SK-N-SH (cell line): ENCODE measurements around the gene CHRM4. TPM values are rescaled to one million over a fixed set of nuclear protein-coding genes. Genes with fewer than 3 reads are reported as not detected.

Source experiments
- CTCF ChIA-PET: fragments of 300-600, 350-600 bp; formaldehyde crosslinking; extraction: SDS; loops from one replicate; lab custom pipeline; 2021; lab: Yijun Ruan, JAX
- POLR2A ChIA-PET: fragments of 350-600 bp; sonication (Branson Sonifier 250); formaldehyde crosslinking; extraction: SDS; loops from one replicate; lab custom pipeline; 2020; ENCODE audit warnings: antibody characterized with exemption, inconsistent platforms; lab: Yijun Ruan, JAX
- DNase-seq: peaks from one replicate; pipeline ENCODE4 v3.0.0; 2012
- H2AFZ ChIP-seq: fragments of 200-600 bp; sonication (generic); 2 replicates; pipeline ENCODE4 v1.8.1; 2016; ENCODE audit warnings: antibody characterized with exemption, mild to moderate bottlenecking, low read depth
- H3F3A ChIP-seq: fragments of 200-600 bp; sonication (generic); replicated peaks from 2 replicates; pipeline ENCODE3; 2016; ENCODE audit warnings: antibody characterized with exemption, mild to moderate bottlenecking; ENCODE audit not compliant: insufficient read depth
- H3K27ac ChIP-seq, 2 experiments: fragments of 200-500 bp in 1 of 2; fragments of 200-600 bp in 1 of 2; sonication (Bioruptor generic) in 1 of 2; sonication (generic), shearing (Covaris generic) in 1 of 2; 2 replicates each; pipeline versions ENCODE4 v1.5.1 to v1.6.1; 2014 to 2016; ENCODE audit warnings: low read depth in 2 of 2, inconsistent platforms in 1 of 2, low read length in 1 of 2, mild to moderate bottlenecking in 1 of 2, mixed read lengths in 1 of 2
- H3K27me3 ChIP-seq: fragments of 200-600 bp; sonication (generic), shearing (Covaris generic); 2 replicates; pipeline ENCODE4 v1.6.1; 2016; ENCODE audit warnings: mixed run types; ENCODE audit not compliant: insufficient read depth
- H3K36me3 ChIP-seq, 2 experiments: fragments of 200-500 bp in 1 of 2; fragments of 200-600 bp in 1 of 2; sonication (Bioruptor generic) in 1 of 2; sonication (generic) in 1 of 2; replicated peaks in 1 of 2; 2 replicates each; pipeline versions ENCODE3 to v1.5.1; 2014 to 2016; ENCODE audit warnings: low read length in 1 of 2, mild to moderate bottlenecking in 1 of 2; ENCODE audit not compliant: insufficient read depth in 2 of 2, control insufficient read depth in 1 of 2
- H3K4me1 ChIP-seq, 2 experiments: fragments of 200-500 bp in 1 of 2; fragments of 200-600 bp in 1 of 2; sonication (Bioruptor generic) in 1 of 2; sonication (generic), shearing (Covaris generic) in 1 of 2; 2 replicates each; pipeline versions ENCODE4 v1.5.1 to v1.6.1; 2014 to 2016; ENCODE audit warnings: low read depth in 1 of 2, low read length in 1 of 2, mixed run types in 1 of 2; ENCODE audit not compliant: insufficient read depth in 2 of 2, control insufficient read depth in 1 of 2
- H3K4me2 ChIP-seq: fragments of 200-600 bp; sonication (generic), shearing (Covaris generic); 2 replicates; pipeline ENCODE4 v1.6.1; 2017; ENCODE audit warnings: mixed run types
- H3K4me3 ChIP-seq, 2 experiments: fragments of 200-500 bp in 1 of 2; fragments of 200-600 bp in 1 of 2; sonication (Bioruptor generic) in 1 of 2; sonication (generic), shearing (Covaris generic) in 1 of 2; 2 replicates each; pipeline versions ENCODE4 v1.5.1 to v1.8.1; 2014 to 2016; ENCODE audit warnings: low read depth in 2 of 2, inconsistent platforms in 1 of 2, low read length in 1 of 2, mild to moderate bottlenecking in 1 of 2, mixed read lengths in 1 of 2, moderate library complexity in 1 of 2
- H3K79me2 ChIP-seq: fragments of 200-600 bp; sonication (generic); 2 replicates; pipeline ENCODE4 v1.8.1; 2017; ENCODE audit warnings: mild to moderate bottlenecking; ENCODE audit not compliant: insufficient read depth
- H3K9ac ChIP-seq: fragments of 200-600 bp; sonication (generic); 2 replicates; pipeline ENCODE4 v1.6.1; 2017; ENCODE audit warnings: mixed run types
- H3K9me2 ChIP-seq: fragments of 200-600 bp; sonication (generic); 2 replicates; pipeline ENCODE4 v1.6.1; 2017; ENCODE audit warnings: mixed run types
- H3K9me3 ChIP-seq: fragments of 200-600 bp; sonication (generic); 2 replicates; pipeline ENCODE4 v1.6.1; 2017; ENCODE audit warnings: mixed run types, mild to moderate bottlenecking, moderate library complexity
- H4K20me1 ChIP-seq: fragments of 200-600 bp; sonication (generic); 2 replicates; pipeline ENCODE4 v1.6.1; 2017; ENCODE audit warnings: mild to moderate bottlenecking, mixed run types; ENCODE audit not compliant: insufficient read depth
- EP300 ChIP-seq, 2 experiments: IDR thresholded peaks; 2 replicates each; pipeline versions ENCODE4 v1.4.0 to v1.6.1; 2012; ENCODE audit warnings: borderline replicate concordance in 1 of 2, low read depth in 1 of 2, low read length in 1 of 2
- FOSL2 ChIP-seq: IDR thresholded peaks from 2 replicates; pipeline ENCODE4 v1.4.0; 2012; ENCODE audit warnings: low read depth, mild to moderate bottlenecking, moderate library complexity, borderline replicate concordance
- GABPA ChIP-seq: IDR thresholded peaks from 2 replicates; pipeline ENCODE4 v1.4.0; 2012; ENCODE audit warnings: low read depth, mild to moderate bottlenecking
- JUND ChIP-seq: IDR thresholded peaks from 2 replicates; pipeline ENCODE4 v1.4.0; 2012
- RAD21 ChIP-seq: IDR thresholded peaks from 2 replicates; pipeline ENCODE4 v1.6.1; 2012; ENCODE audit warnings: mild to moderate bottlenecking, low read length
- SIN3A ChIP-seq: IDR thresholded peaks from 2 replicates; pipeline ENCODE4 v1.6.1; 2012; ENCODE audit warnings: low read depth, mild to moderate bottlenecking, low read length, moderate library complexity, borderline replicate concordance
- TCF12 ChIP-seq: IDR thresholded peaks from 2 replicates; pipeline ENCODE4 v1.4.0; 2012
- TEAD4 ChIP-seq: IDR thresholded peaks from 2 replicates; pipeline ENCODE4 v1.4.0; 2012; ENCODE audit warnings: mild to moderate bottlenecking, borderline replicate concordance; ENCODE audit not compliant: insufficient read depth
- USF2 ChIP-seq: fragments of 150-350 bp; IDR thresholded peaks from 2 replicates; pipeline ENCODE4 v1.6.1; 2017; ENCODE audit warnings: antibody characterized with exemption, low read length, low read depth, borderline replicate concordance
- ZBTB33 ChIP-seq: IDR thresholded peaks from 2 replicates; pipeline ENCODE4 v1.4.0; 2012; ENCODE audit warnings: low read depth, borderline replicate concordance
- WGBS: methylation state at CpG from one replicate; pipeline ENCODE4 v1.1.6; 2017; ENCODE audit warnings: low lambda C conversion rate; 5-methylcytosine and 5-hydroxymethylcytosine counted together
- polyA plus RNA-seq, 3 experiments: library from polyadenylated mRNA; depleted of rRNA; stranded (reverse); fragments of >200 nt; gene quantifications; 2 replicates each; pipeline ENCODE4 v1.2.3, GENCODE V29; 2012
- TF ChIP-seq, protein P1 (sequence below): fragments of 200-600 bp; sonication (generic); IDR thresholded peaks from 2 replicates; pipeline ENCODE4 v1.6.1; 2017; ENCODE audit warnings: antibody characterized with exemption, mild to moderate bottlenecking, moderate library complexity

The CHRM4 gene
- polyA plus RNA-seq, 1 of the 3 experiments (the other 2 are of a cell fraction): 0.26 TPM

GRCh38 chr11:46376258-46377050, 15.1 kb downstream of the CHRM4 start (continued):
- TF ChIP-seq ZBTB33: no peak
- TF ChIP-seq TEAD4: no peak

GRCh38 chr11:46375392-46376101, 16.0 kb downstream of the CHRM4 start:
- no peak for DNase-seq
- Histone ChIP-seq H4K20me1 (no peaks in the 10 kb centered on the region), H3K36me3 (peaks cover 0 to 20% of the 10 kb centered on the region in 2 experiments), H3F3A (peaks cover 3% of the 10 kb centered on the region), H3K4me3 (no peak overlapping the region), H3K9me3 (no peaks in the 10 kb centered on the region), H2AFZ (no peak overlapping the region), H3K27ac (no peak overlapping the region), H3K79me2 (no peaks in the 10 kb centered on the region), H3K9me2 (no peaks in the 10 kb centered on the region), H3K4me1 (peaks cover 2 to 11% of the 10 kb centered on the region in 2 experiments; a peak in 1 of 4 replicates), H3K9ac (no peak overlapping the region), H3K4me2 (no peak overlapping the region), H3K27me3 (no peaks in the 10 kb centered on the region)
- TF ChIP-seq GABPA (no peak), FOSL2 (no peak), EP300 (IDR thresholded peaks at IDR 0.05; ENCODE audit: borderline replicate concordance in 1 of 2, low read depth in 1 of 2, low read length in 1 of 2) (no peak), RAD21 (no peak), SIN3A (no peak), JUND (no peak), TCF12 (no peak), USF2 (no peak)
- TF ChIP-seq, protein P1, sequence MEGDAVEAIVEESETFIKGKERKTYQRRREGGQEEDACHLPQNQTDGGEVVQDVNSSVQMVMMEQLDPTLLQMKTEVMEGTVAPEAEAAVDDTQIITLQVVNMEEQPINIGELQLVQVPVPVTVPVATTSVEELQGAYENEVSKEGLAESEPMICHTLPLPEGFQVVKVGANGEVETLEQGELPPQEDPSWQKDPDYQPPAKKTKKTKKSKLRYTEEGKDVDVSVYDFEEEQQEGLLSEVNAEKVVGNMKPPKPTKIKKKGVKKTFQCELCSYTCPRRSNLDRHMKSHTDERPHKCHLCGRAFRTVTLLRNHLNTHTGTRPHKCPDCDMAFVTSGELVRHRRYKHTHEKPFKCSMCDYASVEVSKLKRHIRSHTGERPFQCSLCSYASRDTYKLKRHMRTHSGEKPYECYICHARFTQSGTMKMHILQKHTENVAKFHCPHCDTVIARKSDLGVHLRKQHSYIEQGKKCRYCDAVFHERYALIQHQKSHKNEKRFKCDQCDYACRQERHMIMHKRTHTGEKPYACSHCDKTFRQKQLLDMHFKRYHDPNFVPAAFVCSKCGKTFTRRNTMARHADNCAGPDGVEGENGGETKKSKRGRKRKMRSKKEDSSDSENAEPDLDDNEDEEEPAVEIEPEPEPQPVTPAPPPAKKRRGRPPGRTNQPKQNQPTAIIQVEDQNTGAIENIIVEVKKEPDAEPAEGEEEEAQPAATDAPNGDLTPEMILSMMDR: no peak
- CTCF ChIA-PET: interaction anchor here (1.0 to 1.8 kb wide), 4 partner anchors 13 to 154 kb away, joined by 3 to 5 read pairs (median 4); no protein-coding TSS in a partner anchor
- 96% methylated on average over 18 of the region's 38 CpGs for WGBS
- POLR2A ChIA-PET: no interaction called here
